WERI-Rb-1 (cell line): ENCODE results near the gene KCTD17.

Source experiments
- DNase-seq: peaks from one replicate; pipeline ENCODE4 v3.0.0-alpha.2; 2020
- H3K27ac ChIP-seq: fragments of 250-450 bp; sonication (Bioruptor Pico); 2 replicates; pipeline ENCODE4 v1.5.1; 2020; ENCODE audit warnings: mild to moderate bottlenecking, moderate library complexity
- H3K27me3 ChIP-seq: fragments of 250-450 bp; sonication (Bioruptor Pico); 2 replicates; pipeline ENCODE4 v1.5.1; 2021; ENCODE audit warnings: mild to moderate bottlenecking, low read depth, moderate library complexity; ENCODE audit not compliant: insufficient read depth, severe bottlenecking
- H3K36me3 ChIP-seq: fragments of 250-450 bp; sonication (Bioruptor Pico); 2 replicates; pipeline ENCODE4 v1.5.1; 2020; ENCODE audit warnings: mild to moderate bottlenecking, moderate library complexity
- H3K4me3 ChIP-seq: 2 replicates; pipeline ENCODE4 v1.5.1; 2011; ENCODE audit warnings: low read depth, mild to moderate bottlenecking, control low read depth, low read length
- H3K9me3 ChIP-seq: fragments of 250-450 bp; sonication (Bioruptor Pico); 2 replicates; pipeline ENCODE4 v1.5.1; 2021; ENCODE audit warnings: mild to moderate bottlenecking, moderate library complexity; ENCODE audit not compliant: severe bottlenecking
- TF ChIP-seq, protein P1 (sequence below): IDR thresholded peaks from 2 replicates; pipeline ENCODE4 v1.5.1; 2011; ENCODE audit warnings: low read depth, mild to moderate bottlenecking, control low read depth, inconsistent platforms, low read length

The KCTD17 gene

DNA sequence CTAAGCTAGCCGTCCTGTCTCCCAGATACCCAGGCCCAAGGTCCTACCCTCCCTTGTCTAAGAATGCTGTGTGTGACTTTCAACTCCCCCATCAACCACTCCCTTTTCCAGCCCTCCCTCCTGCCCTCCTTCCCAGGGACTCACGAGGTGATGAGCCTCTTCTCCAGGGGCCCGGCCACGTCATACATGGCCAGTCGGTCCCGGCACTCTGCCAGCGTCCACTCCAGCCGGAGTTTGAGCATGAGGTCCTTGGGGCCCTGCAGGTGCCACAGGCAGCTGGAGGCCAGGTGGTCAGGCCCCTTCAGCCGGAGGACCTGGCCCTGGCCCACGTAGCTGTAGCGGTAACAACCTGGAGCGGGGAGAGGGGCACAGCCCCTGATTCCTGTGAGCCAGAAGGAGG is 37.9 kb downstream of the KCTD17 start:
- Histone ChIP-seq H3K27me3 (no peaks in the 10 kb centered on the region), H3K4me3 (no peak overlapping the region)

DNA sequence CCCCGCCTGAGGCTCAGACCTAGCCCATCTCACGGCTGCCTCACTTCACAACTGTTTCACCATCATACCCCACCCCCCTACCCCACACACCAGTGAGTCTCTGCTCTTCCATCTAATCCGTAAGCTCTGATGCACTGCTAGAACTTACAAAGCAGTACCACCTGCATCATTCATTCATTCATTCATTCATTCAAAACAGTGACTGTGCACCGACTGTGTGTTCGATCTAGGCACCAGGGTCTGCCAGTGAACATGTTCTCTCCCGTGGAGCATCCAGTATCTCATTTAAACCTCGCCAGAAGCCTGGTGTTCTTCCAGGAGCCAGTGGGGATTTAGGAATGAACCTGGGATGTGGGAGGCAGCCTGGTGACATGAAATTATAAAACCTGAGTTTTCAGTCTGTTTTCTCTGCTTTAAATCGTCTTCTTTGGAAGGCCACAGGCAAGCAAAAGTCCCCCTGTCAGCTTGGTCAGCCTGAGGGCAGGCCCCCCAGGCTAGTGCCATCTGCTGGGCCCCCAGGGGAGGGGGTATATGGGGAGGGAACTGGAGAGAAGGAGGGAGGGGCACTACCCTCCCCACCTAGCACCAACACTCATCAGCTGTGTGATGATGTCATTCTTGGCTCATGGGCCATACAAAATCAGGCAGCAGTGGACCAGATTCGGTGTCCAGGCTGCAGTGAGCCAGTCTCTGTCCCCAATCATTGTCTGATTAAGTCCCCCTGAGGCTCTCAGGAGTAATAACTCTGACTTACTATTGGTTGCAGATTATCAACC is 39.6 kb downstream of the KCTD17 start:
- H3K27ac ChIP-seq: no peak overlapping the region
- TF ChIP-seq, protein P1, sequence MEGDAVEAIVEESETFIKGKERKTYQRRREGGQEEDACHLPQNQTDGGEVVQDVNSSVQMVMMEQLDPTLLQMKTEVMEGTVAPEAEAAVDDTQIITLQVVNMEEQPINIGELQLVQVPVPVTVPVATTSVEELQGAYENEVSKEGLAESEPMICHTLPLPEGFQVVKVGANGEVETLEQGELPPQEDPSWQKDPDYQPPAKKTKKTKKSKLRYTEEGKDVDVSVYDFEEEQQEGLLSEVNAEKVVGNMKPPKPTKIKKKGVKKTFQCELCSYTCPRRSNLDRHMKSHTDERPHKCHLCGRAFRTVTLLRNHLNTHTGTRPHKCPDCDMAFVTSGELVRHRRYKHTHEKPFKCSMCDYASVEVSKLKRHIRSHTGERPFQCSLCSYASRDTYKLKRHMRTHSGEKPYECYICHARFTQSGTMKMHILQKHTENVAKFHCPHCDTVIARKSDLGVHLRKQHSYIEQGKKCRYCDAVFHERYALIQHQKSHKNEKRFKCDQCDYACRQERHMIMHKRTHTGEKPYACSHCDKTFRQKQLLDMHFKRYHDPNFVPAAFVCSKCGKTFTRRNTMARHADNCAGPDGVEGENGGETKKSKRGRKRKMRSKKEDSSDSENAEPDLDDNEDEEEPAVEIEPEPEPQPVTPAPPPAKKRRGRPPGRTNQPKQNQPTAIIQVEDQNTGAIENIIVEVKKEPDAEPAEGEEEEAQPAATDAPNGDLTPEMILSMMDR: no peak
- H3K36me3 ChIP-seq: no peaks in the 10 kb centered on the region
- no peaks in the 10 kb centered on the region for H3K27me3 ChIP-seq
- no peak overlapping the region for H3K4me3 ChIP-seq
- no peaks in the 10 kb centered on the region for H3K9me3 ChIP-seq
- no peak for DNase-seq

More for the DNA sequence above, 37.9 kb downstream of the KCTD17 start:
- no peak for DNase-seq
- Histone ChIP-seq H3K27ac (no peak overlapping the region), H3K9me3 (no peaks in the 10 kb centered on the region), H3K36me3 (no peaks in the 10 kb centered on the region)
- TF ChIP-seq, protein P1: no peak

GRCh38 chr22:37091994-37092393 is 40.5 kb downstream of the KCTD17 start:
- no peaks in the 10 kb centered on the region for H3K9me3 ChIP-seq
- no peak for DNase-seq
- TF ChIP-seq, protein P1: no peak
- H3K27ac ChIP-seq: no peak overlapping the region
- no peaks in the 10 kb centered on the region for H3K27me3 ChIP-seq
- H3K4me3 ChIP-seq: no peak overlapping the region
- H3K36me3 ChIP-seq: no peaks in the 10 kb centered on the region

DNA sequence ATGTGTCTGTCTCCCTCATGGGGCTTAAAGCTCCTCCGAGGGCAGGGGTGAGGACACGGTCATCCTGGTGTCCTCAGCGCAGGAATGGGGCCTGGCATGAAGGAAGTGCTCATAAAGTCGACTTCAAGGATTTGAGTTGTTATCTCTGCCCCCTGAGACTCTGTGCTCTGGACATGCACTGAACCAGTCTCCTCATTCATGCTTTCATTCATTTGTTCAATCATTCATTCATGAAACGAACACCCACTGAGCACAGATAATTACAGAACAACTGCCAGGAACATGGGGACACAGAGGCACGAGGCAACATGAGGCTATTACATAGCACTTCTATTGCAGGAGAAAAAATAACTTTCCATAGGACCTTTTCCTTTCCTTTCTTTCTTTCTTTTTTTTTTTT is 41.5 kb downstream of the KCTD17 start:
- no peak for DNase-seq
- Histone ChIP-seq H3K9me3 (no peaks in the 10 kb centered on the region), H3K27ac (no peak overlapping the region), H3K36me3 (no peaks in the 10 kb centered on the region), H3K4me3 (no peak overlapping the region), H3K27me3 (no peaks in the 10 kb centered on the region)
- TF ChIP-seq, protein P1: no peak

GRCh38 chr22:37094239-37094638 is 42.7 kb downstream of the KCTD17 start:
- TF ChIP-seq, protein P1: no peak
- H3K27me3 ChIP-seq: no peaks in the 10 kb centered on the region
- no peak overlapping the region for H3K27ac ChIP-seq
- H3K36me3 ChIP-seq: no peaks in the 10 kb centered on the region
- H3K9me3 ChIP-seq: no peaks in the 10 kb centered on the region
- DNase-seq: no peak
- no peak overlapping the region for H3K4me3 ChIP-seq

- no peaks in the 10 kb centered on the region for H3K36me3 ChIP-seq
- H3K4me3 ChIP-seq: no peak overlapping the region
- H3K27ac ChIP-seq: no peak overlapping the region
- H3K27me3 ChIP-seq: no peaks in the 10 kb centered on the region
- TF ChIP-seq, protein P1: no peak
- no peak for DNase-seq
- no peaks in the 10 kb centered on the region for H3K9me3 ChIP-seq
Observed at GRCh38 chr22:37095113-37095512, 43.6 kb downstream of the KCTD17 start.
